Stomach (tissue), 9 donors: ENCODE measurements around the gene WDR49. TPM values are rescaled to one million over a fixed set of nuclear protein-coding genes. Genes with fewer than 3 reads are reported as not detected.

Source experiments
- DNase-seq, 2 donors: peaks; one replicate each; pipeline versions ENCODE4 v3.0.0 to v3.0.0-alpha.2; 2013 to 2019
- H3K27ac ChIP-seq, 5 donors: fragments of 200-600 bp in 4 of 5; sonication (generic) in 4 of 5; one replicate each; pipeline ENCODE4 v1.5.1; 2013 to 2019; ENCODE audit warnings: mild to moderate bottlenecking in 1 of 5, moderate library complexity in 1 of 5
- H3K27me3 ChIP-seq, 3 donors: fragments of 200-600 bp; sonication (generic); one replicate each; pipeline ENCODE4 v1.5.1; 2017 to 2019; ENCODE audit warnings: mixed run types in 1 of 3
- H3K36me3 ChIP-seq, 4 donors: fragments of 200-600 bp; sonication (generic); 1 replicate in 3 of 4; 2 replicates in 1 of 4; pipeline ENCODE4 v1.5.1; 2016 to 2019
- H3K4me1 ChIP-seq, 4 donors: fragments of 200-600 bp; sonication (generic); one replicate each; pipeline ENCODE4 v1.5.1; 2016 to 2019
- H3K4me3 ChIP-seq, 4 donors: fragments of 200-600 bp; sonication (generic) in 3 of 4; one replicate each; pipeline ENCODE4 v1.5.1; 2016 to 2019; ENCODE audit warnings: mild to moderate bottlenecking in 1 of 4
- H3K9me3 ChIP-seq, 4 donors: fragments of 200-600 bp; sonication (generic); one replicate each; pipeline ENCODE4 v1.5.1; 2016 to 2019
- CTCF ChIP-seq, 7 experiments: fragments of 450-650 bp in 4 of 7; fragments of 200-600 bp in 3 of 7; sonication (generic) in 3 of 7; IDR thresholded peaks; one replicate each; pipeline ENCODE4 v1.5.1; 2016 to 2019; ENCODE audit warnings: antibody characterized with exemption in 7 of 7, control low read depth in 2 of 7, mild to moderate bottlenecking in 1 of 7
- EP300 ChIP-seq: sonication (generic); formaldehyde crosslinking; IDR thresholded peaks from one replicate; pipeline ENCODE4 v1.6.1; 2017; ENCODE audit warnings: antibody characterized with exemption
- POLR2A ChIP-seq, 4 donors: fragments of 450-650 bp; IDR thresholded peaks; one replicate each; pipeline ENCODE4 v1.6.1; 2016; ENCODE audit warnings: antibody characterized with exemption in 4 of 4, control low read depth in 2 of 4, mild to moderate bottlenecking in 1 of 4, moderate library complexity in 1 of 4
- POLR2AphosphoS5 ChIP-seq, 3 donors: sonication (generic); formaldehyde crosslinking; IDR thresholded peaks; one replicate each; pipeline ENCODE4 v1.6.1; 2016; ENCODE audit warnings: antibody characterized with exemption in 3 of 3
- WGBS, 5 donors: extraction: QIAGEN DNeasy Blood & Tissue Kit in 3 of 5; methylation state at CpG; one replicate each; pipeline versions ENCODE4 v1.1.5 to v1.1.7; 2013 to 2018; 5-methylcytosine and 5-hydroxymethylcytosine counted together
- intact Hi-C: fragments of 100-400 bp; cut with DNase I; formaldehyde crosslinking; loops from one replicate; pipeline ENCODE4 v1.15.1; 2023; ENCODE audit warnings: low total_unique reads
- polyA plus RNA-seq, 3 donors: library from polyadenylated mRNA; stranded (reverse); fragments of 200-250 nt; gene quantifications; one replicate each; pipeline ENCODE4 v1.2.3, GENCODE V29; 2013
- total RNA-seq, 5 donors: library from RNA; depleted of rRNA; stranded (reverse); fragments of >200 nt; gene quantifications; one replicate each; pipeline versions ENCODE4 v1.1.0 to v1.2.3, GENCODE V29; 2014 to 2016
- donor health status: healthy with polysubstance abuse.
- donor health status: Bipolar disorder and iron deficiency.
- donor health status: healthy.

The WDR49 gene
- total and polyA plus RNA-seq, 8 donors: 0.33 to 2.2 (median 1.5) TPM; not detected in 5

- Histone ChIP-seq H3K4me3 (no peak overlapping the region), H3K4me1 (no peaks in the 10 kb centered on the region), H3K9me3 (no peaks in the 10 kb centered on the region), H3K36me3 (no peaks in the 10 kb centered on the region), H3K27me3 (no peaks in the 10 kb centered on the region), H3K27ac (no peak overlapping the region)
- TF ChIP-seq POLR2A (IDR thresholded peaks at IDR 0.05) (no peak), EP300 (no peak), CTCF (IDR thresholded peaks at IDR 0.05) (no peak), POLR2AphosphoS5 (IDR thresholded peaks at IDR 0.05) (no peak)
- no peak for DNase-seq
- intact Hi-C loops: no loop called here
- 80 to 90% (median 87%) methylated on average over 5 of the region's 5 CpGs for WGBS, 5 donors
Measured at GRCh38 chr3:167662919-167663400, 9.2 kb upstream of the WDR49 start.

DNA sequence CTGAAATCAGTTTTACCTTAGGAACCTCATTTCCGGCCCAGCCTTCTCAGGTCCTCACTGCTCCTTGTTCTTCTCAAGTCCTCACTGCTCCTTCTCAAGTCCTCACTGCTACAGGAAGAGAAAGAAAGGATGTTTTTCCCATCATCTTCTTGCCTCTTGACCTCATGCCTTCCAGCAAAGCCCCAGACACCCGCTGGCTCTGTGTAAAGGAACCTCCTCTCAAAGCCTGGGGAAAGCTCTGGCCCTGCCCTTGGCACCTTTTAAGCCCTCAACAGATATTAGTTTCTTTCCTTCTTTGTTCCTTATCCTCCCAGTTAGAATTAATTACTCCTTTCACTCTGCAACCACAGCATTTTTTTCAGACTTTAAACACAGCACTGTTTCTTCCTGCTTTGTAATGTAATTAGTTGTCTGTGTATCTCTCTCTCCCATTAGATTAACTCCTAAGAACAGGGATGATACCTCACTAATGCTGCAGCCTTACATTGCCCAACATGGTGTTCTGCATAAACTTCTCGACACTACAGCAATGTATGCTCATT lies 4.0 kb upstream of the WDR49 start:
- Histone ChIP-seq H3K36me3 (no peaks in the 10 kb centered on the region), H3K27ac (no peak overlapping the region), H3K4me3 (no peak overlapping the region), H3K4me1 (no peaks in the 10 kb centered on the region), H3K27me3 (no peaks in the 10 kb centered on the region), H3K9me3 (no peaks in the 10 kb centered on the region)
- TF ChIP-seq EP300: no peak
- TF ChIP-seq POLR2AphosphoS5 (IDR thresholded peaks at IDR 0.05): no peak
- TF ChIP-seq POLR2A (IDR thresholded peaks at IDR 0.05): no peak
- no peak for TF ChIP-seq CTCF (IDR thresholded peaks at IDR 0.05)
- no peak for DNase-seq
- intact Hi-C loops: no loop called here
- 56 to 69% (median 62%) methylated on average over 3 of the region's 3 CpGs for WGBS, 5 donors

- DNase-seq: no peak
- intact Hi-C loops: no loop called here
- TF ChIP-seq EP300 (no peak), POLR2AphosphoS5 (IDR thresholded peaks at IDR 0.05) (no peak), POLR2A (IDR thresholded peaks at IDR 0.05) (no peak), CTCF (IDR thresholded peaks at IDR 0.05) (no peak)
- Histone ChIP-seq H3K4me1 (no peaks in the 10 kb centered on the region), H3K9me3 (no peaks in the 10 kb centered on the region), H3K4me3 (no peak overlapping the region), H3K27me3 (no peaks in the 10 kb centered on the region), H3K36me3 (no peaks in the 10 kb centered on the region), H3K27ac (no peak overlapping the region)
- WGBS, 5 donors: 20 to 46% (median 42%) methylated on average over 1 of the region's 1 CpG
Measured at GRCh38 chr3:167656821-167657220, 3.1 kb upstream of the WDR49 start.

GRCh38 chr3:167653155-167653554 lies 587 bp downstream of the WDR49 start:
- Histone ChIP-seq H3K4me3 (no peak overlapping the region), H3K36me3 (no peaks in the 10 kb centered on the region), H3K4me1 (no peaks in the 10 kb centered on the region), H3K9me3 (no peaks in the 10 kb centered on the region), H3K27me3 (no peaks in the 10 kb centered on the region), H3K27ac (no peak overlapping the region)
- TF ChIP-seq EP300: no peak
- TF ChIP-seq CTCF (IDR thresholded peaks at IDR 0.05): no peak
- TF ChIP-seq POLR2AphosphoS5 (IDR thresholded peaks at IDR 0.05): no peak
- TF ChIP-seq POLR2A (IDR thresholded peaks at IDR 0.05): no peak
- 53 to 76% (median 70%) methylated on average over 1 of the region's 1 CpG for WGBS, 5 donors
- no peak for DNase-seq
- intact Hi-C loops: no loop called here
